Esophagus squamous epithelium (tissue), 5 donors: ENCODE results near the gene CHRM2. TPM values are rescaled to one million over a fixed set of nuclear protein-coding genes. Genes with fewer than 3 reads are reported as not detected.

Experiments used
- DNase-seq: peaks from one replicate; lab custom pipeline; 2025; lab: John Stamatoyannopoulos, UW
- H3K27ac ChIP-seq, 4 donors: fragments of 200-600 bp; sonication (generic); one replicate each; pipeline ENCODE4 v1.5.1; 2016 to 2019; ENCODE audit warnings: mild to moderate bottlenecking in 1 of 4
- H3K27me3 ChIP-seq, 4 donors: fragments of 200-600 bp; sonication (generic); 1 replicate in 3 of 4; 2 replicates in 1 of 4; pipeline versions ENCODE4 v1.5.1 to v1.6.0; 2017 to 2021; ENCODE audit warnings: antibody characterized with exemption in 1 of 4
- H3K36me3 ChIP-seq, 3 donors: fragments of 200-600 bp; sonication (generic); one replicate each; pipeline ENCODE4 v1.5.1; 2016 to 2019
- H3K4me1 ChIP-seq, 3 donors: fragments of 200-600 bp; sonication (generic); one replicate each; pipeline ENCODE4 v1.5.1; 2017 to 2019
- H3K4me3 ChIP-seq, 4 donors: fragments of 200-600 bp; sonication (generic); 1 replicate in 3 of 4; 2 replicates in 1 of 4; pipeline ENCODE4 v1.5.1; 2016 to 2019; ENCODE audit warnings: mild to moderate bottlenecking in 2 of 4, moderate library complexity in 1 of 4
- H3K9me3 ChIP-seq, 3 donors: fragments of 200-600 bp; sonication (generic); one replicate each; pipeline ENCODE4 v1.5.1; 2016 to 2019
- POLR2A ChIP-seq, 4 donors: fragments of 450-650 bp; IDR thresholded peaks; one replicate each; pipeline ENCODE4 v1.6.1; 2017; ENCODE audit warnings: antibody characterized with exemption in 4 of 4, mild to moderate bottlenecking in 4 of 4, moderate library complexity in 3 of 4
- WGBS, 2 donors: methylation state at CpG; one replicate each; pipeline ENCODE4 v1.1.5; 2018; 5-methylcytosine and 5-hydroxymethylcytosine counted together
- intact Hi-C: fragments of 100-400 bp; cut with DNase I; formaldehyde crosslinking; loops from one replicate; pipeline ENCODE4 v1.15.0; 2022
- total RNA-seq, 4 donors: library from RNA; depleted of rRNA; stranded (reverse); fragments of >200 nt; gene quantifications; one replicate each; pipeline ENCODE4 v1.1.0, GENCODE V29; 2016
- TF ChIP-seq, protein P1 (sequence below), 6 experiments: fragments of 450-650 bp in 4 of 6; fragments of 200-600 bp in 2 of 6; sonication (generic) in 2 of 6; IDR thresholded peaks; one replicate each; pipeline ENCODE4 v1.5.1; 2016 to 2019; ENCODE audit warnings: antibody characterized with exemption in 6 of 6, mild to moderate bottlenecking in 4 of 6, moderate library complexity in 4 of 6
- donor health status: DM: yes; HTN: yes; CAD: no.

CHRM2 gene
- total RNA-seq, 4 donors from 2014 or later, result under 0.01 TPM; not detected in 3

DNA sequence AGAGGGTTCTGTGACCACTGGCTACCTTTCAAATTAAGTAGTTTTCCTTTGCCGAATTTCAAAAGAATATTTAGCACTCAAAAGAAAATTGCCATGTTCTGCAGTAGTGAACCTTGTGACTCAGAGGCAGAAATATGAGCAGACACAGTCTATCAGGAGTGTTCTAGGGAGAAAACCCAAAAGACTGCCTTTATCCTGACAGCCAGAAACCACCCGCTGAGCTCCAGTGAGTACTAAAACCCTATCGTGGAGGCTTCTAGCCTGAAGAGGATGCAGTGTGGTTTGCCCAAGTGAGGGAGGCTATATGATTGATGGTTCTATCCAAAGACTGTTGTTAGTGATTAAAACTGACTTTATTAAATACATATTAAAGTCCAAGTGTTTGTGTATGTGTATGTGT, 21.9 kb downstream of the CHRM2 start:
- no peaks in the 10 kb centered on the region for H3K9me3 ChIP-seq
- no peaks in the 10 kb centered on the region for H3K4me1 ChIP-seq
- no peak for DNase-seq
- no peaks in the 10 kb centered on the region for H3K27me3 ChIP-seq
- H3K36me3 ChIP-seq, result no peaks in the 10 kb centered on the region
- intact Hi-C loops, result no loop called here
- no peak overlapping the region for H3K4me3 ChIP-seq
- H3K27ac ChIP-seq, result no peak overlapping the region
- 40 to 42% methylated on average over 3 of the region's 3 CpGs for WGBS, 2 donors
- TF ChIP-seq POLR2A (IDR thresholded peaks at IDR 0.05), result no peak
- TF ChIP-seq, protein P1, sequence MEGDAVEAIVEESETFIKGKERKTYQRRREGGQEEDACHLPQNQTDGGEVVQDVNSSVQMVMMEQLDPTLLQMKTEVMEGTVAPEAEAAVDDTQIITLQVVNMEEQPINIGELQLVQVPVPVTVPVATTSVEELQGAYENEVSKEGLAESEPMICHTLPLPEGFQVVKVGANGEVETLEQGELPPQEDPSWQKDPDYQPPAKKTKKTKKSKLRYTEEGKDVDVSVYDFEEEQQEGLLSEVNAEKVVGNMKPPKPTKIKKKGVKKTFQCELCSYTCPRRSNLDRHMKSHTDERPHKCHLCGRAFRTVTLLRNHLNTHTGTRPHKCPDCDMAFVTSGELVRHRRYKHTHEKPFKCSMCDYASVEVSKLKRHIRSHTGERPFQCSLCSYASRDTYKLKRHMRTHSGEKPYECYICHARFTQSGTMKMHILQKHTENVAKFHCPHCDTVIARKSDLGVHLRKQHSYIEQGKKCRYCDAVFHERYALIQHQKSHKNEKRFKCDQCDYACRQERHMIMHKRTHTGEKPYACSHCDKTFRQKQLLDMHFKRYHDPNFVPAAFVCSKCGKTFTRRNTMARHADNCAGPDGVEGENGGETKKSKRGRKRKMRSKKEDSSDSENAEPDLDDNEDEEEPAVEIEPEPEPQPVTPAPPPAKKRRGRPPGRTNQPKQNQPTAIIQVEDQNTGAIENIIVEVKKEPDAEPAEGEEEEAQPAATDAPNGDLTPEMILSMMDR (IDR thresholded peaks at IDR 0.05), result no peak

DNA sequence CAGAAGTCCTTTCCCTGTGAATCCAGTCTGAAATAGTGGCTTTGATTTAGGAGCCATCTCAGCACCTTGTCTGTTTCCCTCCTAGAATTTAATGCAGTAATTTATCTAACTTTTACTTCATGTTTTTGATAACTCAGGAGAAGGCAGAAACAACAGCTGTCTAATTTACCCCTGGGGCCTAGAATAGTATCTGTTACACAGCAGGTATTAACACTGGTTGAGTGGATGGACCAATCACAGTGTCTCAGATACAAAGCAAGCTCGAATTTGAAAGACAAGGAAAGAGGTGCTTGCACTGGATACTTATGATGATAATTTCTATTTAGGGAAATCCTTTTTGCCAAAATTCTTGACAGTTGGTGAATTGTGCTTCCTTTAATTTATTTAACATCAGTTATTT, 23.4 kb downstream of the CHRM2 start:
- 32 to 33% methylated on average over 1 of the region's 1 CpG for WGBS, 2 donors
- no peaks in the 10 kb centered on the region for H3K4me1 ChIP-seq
- DNase-seq, result no peak
- H3K27ac ChIP-seq, result no peak overlapping the region
- intact Hi-C loops, result no loop called here
- H3K4me3 ChIP-seq, result no peak overlapping the region
- no peaks in the 10 kb centered on the region for H3K9me3 ChIP-seq
- no peaks in the 10 kb centered on the region for H3K36me3 ChIP-seq
- no peak for TF ChIP-seq POLR2A (IDR thresholded peaks at IDR 0.05)
- TF ChIP-seq, protein P1 (IDR thresholded peaks at IDR 0.05), result no peak
- H3K27me3 ChIP-seq, result no peaks in the 10 kb centered on the region

DNA sequence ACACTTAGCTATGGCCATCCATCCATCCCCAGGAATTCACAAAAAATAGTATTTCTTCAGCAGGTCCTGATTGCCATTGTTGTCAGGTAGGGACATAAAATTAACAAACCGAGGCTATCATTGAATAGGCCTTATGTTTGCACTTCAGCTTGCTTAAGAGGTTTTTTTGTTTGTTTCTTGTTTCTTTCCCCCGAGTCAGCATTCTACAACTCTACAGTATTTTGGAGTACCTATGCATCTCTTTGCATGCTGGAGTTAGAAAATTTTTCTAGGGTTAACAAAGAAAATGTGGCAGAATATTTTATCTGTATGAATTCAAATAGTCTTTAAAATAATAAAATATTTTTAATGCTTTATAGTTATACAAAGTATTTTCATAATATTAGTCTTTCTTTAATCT, 26.3 kb downstream of the CHRM2 start:
- intact Hi-C loops, result no loop called here
- Histone ChIP-seq H3K9me3 (no peaks in the 10 kb centered on the region), H3K27me3 (no peaks in the 10 kb centered on the region), H3K36me3 (no peaks in the 10 kb centered on the region), H3K4me3 (no peak overlapping the region), H3K27ac (no peak overlapping the region), H3K4me1 (no peaks in the 10 kb centered on the region)
- 33 to 48% methylated on average over 2 of the region's 2 CpGs for WGBS, 2 donors
- TF ChIP-seq, protein P1 (IDR thresholded peaks at IDR 0.05), result no peak
- TF ChIP-seq POLR2A (IDR thresholded peaks at IDR 0.05), result no peak
- no peak for DNase-seq

DNA sequence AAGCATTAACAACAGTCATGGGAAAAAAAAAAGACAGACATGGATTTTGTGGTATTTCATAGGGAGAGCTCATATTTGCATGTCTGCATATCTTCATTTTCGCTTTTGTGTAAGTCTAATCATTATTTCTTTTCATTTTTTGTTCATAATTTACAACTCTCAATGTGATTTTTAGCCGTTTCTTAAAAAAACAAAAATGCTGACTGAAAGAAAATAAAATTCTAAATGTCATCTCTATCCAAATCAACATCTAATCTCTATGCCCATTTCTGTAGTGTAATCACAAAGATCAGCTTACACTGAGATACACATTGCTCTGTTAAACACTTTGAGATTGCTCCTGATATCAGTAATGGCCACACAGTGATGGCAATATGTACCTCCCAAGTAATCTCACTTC, 29.2 kb downstream of the CHRM2 start:
- DNase-seq, result no peak
- Histone ChIP-seq H3K36me3 (no peaks in the 10 kb centered on the region), H3K9me3 (no peaks in the 10 kb centered on the region), H3K4me3 (no peak overlapping the region), H3K27me3 (no peaks in the 10 kb centered on the region), H3K27ac (no peak overlapping the region), H3K4me1 (no peaks in the 10 kb centered on the region)
- TF ChIP-seq, protein P1 (IDR thresholded peaks at IDR 0.05), result no peak
- no peak for TF ChIP-seq POLR2A (IDR thresholded peaks at IDR 0.05)
- intact Hi-C loops, result no loop called here
- 36 to 53% methylated on average over 2 of the region's 2 CpGs for WGBS, 2 donors

DNA sequence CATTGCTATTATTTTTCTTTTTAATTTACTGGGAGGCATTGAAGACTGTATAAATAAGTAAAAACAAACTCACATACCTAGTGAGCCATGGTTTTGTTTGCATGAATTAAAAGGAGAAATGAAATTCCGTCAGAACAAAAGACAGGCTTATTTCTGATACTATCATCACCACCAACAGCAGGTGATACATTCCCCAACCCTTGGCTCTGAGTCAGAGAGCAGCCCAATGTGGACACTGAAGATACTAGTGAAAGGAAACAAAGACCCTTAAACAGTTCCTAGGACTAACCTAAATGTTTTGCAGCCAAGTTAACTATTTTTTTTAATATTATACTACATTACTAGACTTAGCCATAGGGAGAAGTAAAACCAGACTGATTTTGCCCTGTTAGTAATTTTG, 31.6 kb downstream of the CHRM2 start:
- intact Hi-C loops, result no loop called here
- no peak overlapping the region for H3K27ac ChIP-seq
- TF ChIP-seq POLR2A (IDR thresholded peaks at IDR 0.05), result no peak
- TF ChIP-seq, protein P1 (IDR thresholded peaks at IDR 0.05), result no peak
- no peaks in the 10 kb centered on the region for H3K36me3 ChIP-seq
- H3K4me1 ChIP-seq, result no peaks in the 10 kb centered on the region
- DNase-seq, result no peak
- H3K27me3 ChIP-seq, result no peaks in the 10 kb centered on the region
- no peak overlapping the region for H3K4me3 ChIP-seq
- 50 to 52% methylated on average over 1 of the region's 1 CpG for WGBS, 2 donors
- no peaks in the 10 kb centered on the region for H3K9me3 ChIP-seq
